Neural progenitor cell (in vitro differentiated cells): ENCODE measurements around the gene SPRY4.

Experiments used
- EZH2 ChIP-seq: fragments of 200-600 bp; sonication (generic); IDR thresholded peaks from 2 replicates; pipeline ENCODE4 v1.6.1; 2017; ENCODE audit warnings: antibody characterized with exemption, mild to moderate bottlenecking, moderate library complexity
- EZH2phosphoT487 ChIP-seq: fragments of 200-600 bp; sonication (generic); IDR thresholded peaks from 2 replicates; pipeline ENCODE4 v1.6.1; 2017; ENCODE audit warnings: antibody characterized with exemption
- TF ChIP-seq, protein P1 (sequence below): fragments of 200-600 bp; sonication (generic); IDR thresholded peaks from 2 replicates; pipeline ENCODE4 v1.5.1; 2017; ENCODE audit warnings: antibody characterized with exemption, mild to moderate bottlenecking

DNA sequence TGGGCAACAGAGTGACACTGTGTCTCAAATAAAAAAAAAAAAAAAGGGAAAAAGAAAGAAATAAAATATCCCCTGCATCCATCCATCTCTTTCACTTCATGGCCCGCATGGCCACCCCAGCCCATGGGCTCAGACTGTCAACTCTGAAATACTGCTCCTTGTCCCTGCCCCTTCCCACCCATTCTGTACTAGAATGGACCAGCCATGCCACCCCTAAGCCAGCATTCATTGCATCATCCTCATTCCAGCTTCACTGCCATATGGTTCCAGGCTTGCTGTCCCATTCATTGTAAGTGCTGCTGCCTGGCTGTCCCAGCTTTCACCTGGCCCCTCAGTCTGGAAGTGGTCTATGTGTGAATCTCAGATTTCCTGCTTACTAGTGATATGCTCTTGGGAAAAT lies 46.2 kb downstream of the SPRY4 start:
- TF ChIP-seq, protein P1, sequence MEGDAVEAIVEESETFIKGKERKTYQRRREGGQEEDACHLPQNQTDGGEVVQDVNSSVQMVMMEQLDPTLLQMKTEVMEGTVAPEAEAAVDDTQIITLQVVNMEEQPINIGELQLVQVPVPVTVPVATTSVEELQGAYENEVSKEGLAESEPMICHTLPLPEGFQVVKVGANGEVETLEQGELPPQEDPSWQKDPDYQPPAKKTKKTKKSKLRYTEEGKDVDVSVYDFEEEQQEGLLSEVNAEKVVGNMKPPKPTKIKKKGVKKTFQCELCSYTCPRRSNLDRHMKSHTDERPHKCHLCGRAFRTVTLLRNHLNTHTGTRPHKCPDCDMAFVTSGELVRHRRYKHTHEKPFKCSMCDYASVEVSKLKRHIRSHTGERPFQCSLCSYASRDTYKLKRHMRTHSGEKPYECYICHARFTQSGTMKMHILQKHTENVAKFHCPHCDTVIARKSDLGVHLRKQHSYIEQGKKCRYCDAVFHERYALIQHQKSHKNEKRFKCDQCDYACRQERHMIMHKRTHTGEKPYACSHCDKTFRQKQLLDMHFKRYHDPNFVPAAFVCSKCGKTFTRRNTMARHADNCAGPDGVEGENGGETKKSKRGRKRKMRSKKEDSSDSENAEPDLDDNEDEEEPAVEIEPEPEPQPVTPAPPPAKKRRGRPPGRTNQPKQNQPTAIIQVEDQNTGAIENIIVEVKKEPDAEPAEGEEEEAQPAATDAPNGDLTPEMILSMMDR: no peak
- TF ChIP-seq EZH2: no peak
- TF ChIP-seq EZH2phosphoT487: no peak
